ENCODE data around the gene MFAP4.

The MFAP4 gene

GRCh38 chr17:19378416-19379360 is 8.3 kb downstream of the MFAP4 start, which contains the start of gene MAPK7 (continued):
- TF ChIP-seq, protein P1, sequence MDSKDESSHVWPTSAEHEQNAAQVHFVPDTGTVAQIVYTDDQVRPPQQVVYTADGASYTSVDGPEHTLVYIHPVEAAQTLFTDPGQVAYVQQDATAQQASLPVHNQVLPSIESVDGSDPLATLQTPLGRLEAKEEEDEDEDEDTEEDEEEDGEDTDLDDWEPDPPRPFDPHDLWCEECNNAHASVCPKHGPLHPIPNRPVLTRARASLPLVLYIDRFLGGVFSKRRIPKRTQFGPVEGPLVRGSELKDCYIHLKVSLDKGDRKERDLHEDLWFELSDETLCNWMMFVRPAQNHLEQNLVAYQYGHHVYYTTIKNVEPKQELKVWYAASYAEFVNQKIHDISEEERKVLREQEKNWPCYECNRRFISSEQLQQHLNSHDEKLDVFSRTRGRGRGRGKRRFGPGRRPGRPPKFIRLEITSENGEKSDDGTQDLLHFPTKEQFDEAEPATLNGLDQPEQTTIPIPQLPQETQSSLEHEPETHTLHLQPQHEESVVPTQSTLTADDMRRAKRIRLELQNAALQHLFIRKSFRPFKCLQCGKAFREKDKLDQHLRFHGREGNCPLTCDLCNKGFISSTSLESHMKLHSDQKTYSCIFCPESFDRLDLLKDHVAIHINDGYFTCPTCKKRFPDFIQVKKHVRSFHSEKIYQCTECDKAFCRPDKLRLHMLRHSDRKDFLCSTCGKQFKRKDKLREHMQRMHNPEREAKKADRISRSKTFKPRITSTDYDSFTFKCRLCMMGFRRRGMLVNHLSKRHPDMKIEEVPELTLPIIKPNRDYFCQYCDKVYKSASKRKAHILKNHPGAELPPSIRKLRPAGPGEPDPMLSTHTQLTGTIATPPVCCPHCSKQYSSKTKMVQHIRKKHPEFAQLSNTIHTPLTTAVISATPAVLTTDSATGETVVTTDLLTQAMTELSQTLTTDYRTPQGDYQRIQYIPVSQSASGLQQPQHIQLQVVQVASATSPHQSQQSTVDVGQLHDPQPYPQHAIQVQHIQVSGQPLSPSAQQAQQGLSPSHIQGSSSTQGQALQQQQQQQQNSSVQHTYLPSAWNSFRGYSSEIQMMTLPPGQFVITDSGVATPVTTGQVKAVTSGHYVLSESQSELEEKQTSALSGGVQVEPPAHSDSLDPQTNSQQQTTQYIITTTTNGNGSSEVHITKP (tag by site-specific recombination; IDR thresholded peaks at IDR 0.05): peak; percentile 97
- TF ChIP-seq ZNF791 (tag by site-specific recombination; IDR thresholded peaks at IDR 0.05) (no peak), SP7 (tag by site-specific recombination; IDR thresholded peaks at IDR 0.05) (no peak), BCL11A (tag by site-specific recombination; IDR thresholded peaks at IDR 0.05; ENCODE audit: low read depth) (no peak), ZNF747 (tag by site-specific recombination; IDR thresholded peaks at IDR 0.05) (no peak), ZNF48 (tag by site-specific recombination; IDR thresholded peaks at IDR 0.05) (no peak), ZNF692 (tag by site-specific recombination; IDR thresholded peaks at IDR 0.05) (peak; percentile 65), ZNF530 (tag by site-specific recombination; IDR thresholded peaks at IDR 0.05; ENCODE audit: low read depth) (no peak), ZEB2 (tag by site-specific recombination; IDR thresholded peaks at IDR 0.05) (no peak), ZNF664 (tag by site-specific recombination; IDR thresholded peaks at IDR 0.05) (no peak), HOXA7 (CRISPR knock-in tag; IDR thresholded peaks at IDR 0.05; ENCODE audit: borderline replicate concordance) (no peak), SETDB1 (IDR thresholded peaks at IDR 0.05; ENCODE audit: insufficient read length, low read length) (no peak), ZNF777 (tag by site-specific recombination; IDR thresholded peaks at IDR 0.05; ENCODE audit: borderline replicate concordance) (no peak), ZNF670 (tag by site-specific recombination; IDR thresholded peaks at IDR 0.05; ENCODE audit: low read depth) (no peak), ZNF785 (tag by site-specific recombination; IDR thresholded peaks at IDR 0.05) (no peak), ZNF146 (tag by site-specific recombination; IDR thresholded peaks at IDR 0.05) (no peak), ZNF600 (tag by site-specific recombination; IDR thresholded peaks at IDR 0.05) (no peak), ZNF174 (tag by site-specific recombination; IDR thresholded peaks at IDR 0.05) (no peak), ZNF133 (tag by site-specific recombination; IDR thresholded peaks at IDR 0.05) (no peak), ZSCAN30 (tag by site-specific recombination; IDR thresholded peaks at IDR 0.05) (0 out of 2 replicates have a peak, but pooled peaks have one; percentile 12), EGR2 (tag by site-specific recombination; IDR thresholded peaks at IDR 0.05; ENCODE audit: low read depth) (peak; percentile 6; the same call in 1 of the 2 replicates), HOXC10 (CRISPR knock-in tag; IDR thresholded peaks at IDR 0.05) (no peak), ZNF138 (tag by site-specific recombination; IDR thresholded peaks at IDR 0.05; ENCODE audit: borderline replicate concordance) (no peak), ZNF354C (tag by site-specific recombination; IDR thresholded peaks at IDR 0.05; ENCODE audit: borderline replicate concordance, low read depth) (no peak), KLF9 (tag by site-specific recombination; IDR thresholded peaks at IDR 0.05; ENCODE audit: low read depth) (peak; percentile 92), ZIC2 (tag by site-specific recombination; IDR thresholded peaks at IDR 0.05) (peak; percentile 39)
- TF ChIP-seq, protein P2, sequence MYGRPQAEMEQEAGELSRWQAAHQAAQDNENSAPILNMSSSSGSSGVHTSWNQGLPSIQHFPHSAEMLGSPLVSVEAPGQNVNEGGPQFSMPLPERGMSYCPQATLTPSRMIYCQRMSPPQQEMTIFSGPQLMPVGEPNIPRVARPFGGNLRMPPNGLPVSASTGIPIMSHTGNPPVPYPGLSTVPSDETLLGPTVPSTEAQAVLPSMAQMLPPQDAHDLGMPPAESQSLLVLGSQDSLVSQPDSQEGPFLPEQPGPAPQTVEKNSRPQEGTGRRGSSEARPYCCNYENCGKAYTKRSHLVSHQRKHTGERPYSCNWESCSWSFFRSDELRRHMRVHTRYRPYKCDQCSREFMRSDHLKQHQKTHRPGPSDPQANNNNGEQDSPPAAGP (tag by site-specific recombination; IDR thresholded peaks at IDR 0.05): 0 out of 2 replicates have a peak, but pooled peaks have one; percentile 17
- TF ChIP-seq, protein P3, sequence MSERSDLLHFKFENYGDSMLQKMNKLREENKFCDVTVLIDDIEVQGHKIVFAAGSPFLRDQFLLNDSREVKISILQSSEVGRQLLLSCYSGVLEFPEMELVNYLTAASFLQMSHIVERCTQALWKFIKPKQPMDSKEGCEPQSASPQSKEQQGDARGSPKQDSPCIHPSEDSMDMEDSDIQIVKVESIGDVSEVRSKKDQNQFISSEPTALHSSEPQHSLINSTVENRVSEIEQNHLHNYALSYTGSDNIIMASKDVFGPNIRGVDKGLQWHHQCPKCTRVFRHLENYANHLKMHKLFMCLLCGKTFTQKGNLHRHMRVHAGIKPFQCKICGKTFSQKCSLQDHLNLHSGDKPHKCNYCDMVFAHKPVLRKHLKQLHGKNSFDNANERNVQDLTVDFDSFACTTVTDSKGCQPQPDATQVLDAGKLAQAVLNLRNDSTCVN (tag by site-specific recombination; optimal IDR thresholded peaks at IDR 0.05): peak; percentile 77
- TF ChIP-seq, protein P4, sequence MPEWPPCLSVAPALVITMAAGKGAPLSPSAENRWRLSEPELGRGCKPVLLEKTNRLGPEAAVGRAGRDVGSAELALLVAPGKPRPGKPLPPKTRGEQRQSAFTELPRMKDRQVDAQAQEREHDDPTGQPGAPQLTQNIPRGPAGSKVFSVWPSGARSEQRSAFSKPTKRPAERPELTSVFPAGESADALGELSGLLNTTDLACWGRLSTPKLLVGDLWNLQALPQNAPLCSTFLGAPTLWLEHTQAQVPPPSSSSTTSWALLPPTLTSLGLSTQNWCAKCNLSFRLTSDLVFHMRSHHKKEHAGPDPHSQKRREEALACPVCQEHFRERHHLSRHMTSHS (tag by site-specific recombination; IDR thresholded peaks at IDR 0.05): no peak
